Measurements from ENCODE around the gene SNX22. TPM values are rescaled to one million over a fixed set of nuclear protein-coding genes. Genes with fewer than 3 reads are reported as not detected.
A peak's percentile ranks its signal among the peaks of the same experiment; 100 is the strongest.

Gene SNX22
- total RNA-seq, 6 donors from 2014 or later: 9.6 to 44.0 (median 24.8) TPM

- DNase-seq (peak in 1 of 2 donors; percentile 54), ATAC-seq (ENCODE audit: low FRiP score in 2 of 2) (peak; percentile 50 to 83)
- H3K9me3 ChIP-seq: no peaks in the 10 kb centered on the region
- no peaks in the 10 kb centered on the region for H3K27me3 ChIP-seq
- 70 to 75% methylated on average over 6 of the region's 6 CpGs for WGBS, 2 donors
- H3K27ac ChIP-seq: peak overlapping the region; percentile 2 to 59 (median 23)
- TF ChIP-seq EP300 (IDR thresholded peaks at IDR 0.05): peak in 2 of 4 donors; percentile 44 to 52
- TF ChIP-seq, protein P1, sequence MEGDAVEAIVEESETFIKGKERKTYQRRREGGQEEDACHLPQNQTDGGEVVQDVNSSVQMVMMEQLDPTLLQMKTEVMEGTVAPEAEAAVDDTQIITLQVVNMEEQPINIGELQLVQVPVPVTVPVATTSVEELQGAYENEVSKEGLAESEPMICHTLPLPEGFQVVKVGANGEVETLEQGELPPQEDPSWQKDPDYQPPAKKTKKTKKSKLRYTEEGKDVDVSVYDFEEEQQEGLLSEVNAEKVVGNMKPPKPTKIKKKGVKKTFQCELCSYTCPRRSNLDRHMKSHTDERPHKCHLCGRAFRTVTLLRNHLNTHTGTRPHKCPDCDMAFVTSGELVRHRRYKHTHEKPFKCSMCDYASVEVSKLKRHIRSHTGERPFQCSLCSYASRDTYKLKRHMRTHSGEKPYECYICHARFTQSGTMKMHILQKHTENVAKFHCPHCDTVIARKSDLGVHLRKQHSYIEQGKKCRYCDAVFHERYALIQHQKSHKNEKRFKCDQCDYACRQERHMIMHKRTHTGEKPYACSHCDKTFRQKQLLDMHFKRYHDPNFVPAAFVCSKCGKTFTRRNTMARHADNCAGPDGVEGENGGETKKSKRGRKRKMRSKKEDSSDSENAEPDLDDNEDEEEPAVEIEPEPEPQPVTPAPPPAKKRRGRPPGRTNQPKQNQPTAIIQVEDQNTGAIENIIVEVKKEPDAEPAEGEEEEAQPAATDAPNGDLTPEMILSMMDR (IDR thresholded peaks at IDR 0.05): no peak
- TF ChIP-seq POLR2AphosphoS5 (IDR thresholded peaks at IDR 0.05): peak in 1 of 2 donors; percentile 25
- TF ChIP-seq POLR2A (IDR thresholded peaks at IDR 0.05): no peak
- no peak overlapping the region for H3K4me3 ChIP-seq
- peaks cover 0 to 14% (median 3%) of the 10 kb centered on the region in 4 donors for H3K4me1 ChIP-seq
- peaks cover 29 to 100% (median 78%) of the 10 kb centered on the region in 4 donors for H3K36me3 ChIP-seq
Observed at GRCh38 chr15:64127521-64128270, 23.8 kb upstream of the SNX22 start.

- no peak for DNase-seq
- H3K4me1 ChIP-seq: peaks cover 0 to 26% (median 19%) of the 10 kb centered on the region in 4 donors
- no peaks in the 10 kb centered on the region for H3K9me3 ChIP-seq
- peaks cover 29 to 100% (median 81%) of the 10 kb centered on the region in 4 donors for H3K36me3 ChIP-seq
- H3K27ac ChIP-seq: no peak overlapping the region
- no peak overlapping the region for H3K4me3 ChIP-seq
- no peak for TF ChIP-seq EP300 (IDR thresholded peaks at IDR 0.05)
- no peak for TF ChIP-seq POLR2AphosphoS5 (IDR thresholded peaks at IDR 0.05)
- TF ChIP-seq, protein P1 (IDR thresholded peaks at IDR 0.05): no peak
- no peak for TF ChIP-seq POLR2A (IDR thresholded peaks at IDR 0.05)
- no peaks in the 10 kb centered on the region for H3K27me3 ChIP-seq
- no peak for ATAC-seq (ENCODE audit: low FRiP score in 2 of 2)
- 98% methylated on average over 3 of the region's 3 CpGs for WGBS, 2 donors
Observed at GRCh38 chr15:64130159-64130558, 21.4 kb upstream of the SNX22 start.

DNA sequence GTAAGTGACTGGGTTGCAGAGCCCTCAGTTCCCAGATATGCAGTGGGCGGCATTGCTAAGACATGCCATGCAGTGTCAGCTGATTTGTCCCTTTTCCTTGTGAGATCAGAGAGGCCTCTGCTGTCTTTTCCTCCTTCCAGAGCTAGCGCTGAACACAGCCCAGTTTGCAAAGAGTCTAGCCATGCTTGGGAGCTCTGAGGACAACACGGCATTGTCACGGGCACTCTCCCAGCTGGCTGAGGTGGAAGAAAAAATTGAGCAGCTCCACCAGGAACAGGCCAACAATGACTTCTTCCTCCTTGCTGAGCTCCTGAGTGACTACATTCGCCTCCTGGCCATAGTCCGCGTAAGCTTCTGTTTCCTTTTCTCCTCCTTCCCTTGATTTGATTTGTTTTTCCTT, 20.0 kb upstream of the SNX22 start:
- Histone ChIP-seq H3K9me3 (no peaks in the 10 kb centered on the region), H3K4me3 (no peak overlapping the region), H3K4me1 (peaks cover 0 to 26% (median 18%) of the 10 kb centered on the region in 4 donors), H3K36me3 (peaks cover 34 to 100% (median 89%) of the 10 kb centered on the region in 4 donors), H3K27ac (no peak overlapping the region), H3K27me3 (no peaks in the 10 kb centered on the region)
- DNase-seq: no peak
- TF ChIP-seq POLR2A (IDR thresholded peaks at IDR 0.05) (no peak), POLR2AphosphoS5 (IDR thresholded peaks at IDR 0.05) (no peak), EP300 (IDR thresholded peaks at IDR 0.05) (no peak)
- TF ChIP-seq, protein P1 (IDR thresholded peaks at IDR 0.05): no peak
- ATAC-seq (ENCODE audit: low FRiP score in 2 of 2): no peak
- WGBS, 2 donors: 92 to 95% methylated on average over 6 to 7 of the region's 7 CpGs

DNA sequence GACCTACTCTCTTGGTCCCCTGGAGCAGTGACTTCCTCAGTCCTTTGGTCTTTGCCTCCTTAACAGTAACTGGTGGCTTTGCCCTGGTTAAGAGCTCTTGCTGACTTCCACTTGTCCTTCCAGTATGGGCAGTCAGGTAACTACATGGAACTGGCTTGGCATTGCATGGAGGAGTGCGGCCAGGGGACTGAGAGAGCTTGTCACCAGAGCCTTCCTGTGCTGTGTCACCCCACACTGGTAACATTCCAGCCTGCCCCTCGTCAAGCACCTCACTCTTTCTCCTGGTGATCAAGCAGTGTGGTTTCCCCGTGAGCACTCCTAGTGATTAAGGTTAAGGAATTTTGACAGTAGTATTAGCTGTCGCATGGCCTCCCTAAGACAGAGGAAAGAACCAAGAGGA, 19.3 kb upstream of the SNX22 start:
- peak in 1 of 2 donors; percentile 49 for DNase-seq
- peaks cover 36 to 100% (median 91%) of the 10 kb centered on the region in 4 donors for H3K36me3 ChIP-seq
- no peak overlapping the region for H3K4me3 ChIP-seq
- no peaks in the 10 kb centered on the region for H3K9me3 ChIP-seq
- peaks cover 0 to 23% (median 16%) of the 10 kb centered on the region in 4 donors for H3K4me1 ChIP-seq
- peak in 1 of 2 donors; percentile 43 for ATAC-seq (ENCODE audit: low FRiP score in 2 of 2)
- H3K27me3 ChIP-seq: no peaks in the 10 kb centered on the region
- TF ChIP-seq POLR2A (IDR thresholded peaks at IDR 0.05): no peak
- TF ChIP-seq POLR2AphosphoS5 (IDR thresholded peaks at IDR 0.05): no peak
- TF ChIP-seq EP300 (IDR thresholded peaks at IDR 0.05): no peak
- TF ChIP-seq, protein P1 (IDR thresholded peaks at IDR 0.05): no peak
- 78% methylated on average over 4 of the region's 4 CpGs for WGBS, 2 donors
- H3K27ac ChIP-seq: no peak overlapping the region

Data from upper lobe of left lung (tissue), 6 donors.